NT2/D1 (cell line): Measurements from ENCODE around the gene CCDC117.

Source experiments
- SUZ12 ChIP-seq: IDR thresholded peaks from 2 replicates; pipeline ENCODE4 v1.6.1; 2011; ENCODE audit not compliant: insufficient read length, insufficient read depth; ENCODE audit errors: extremely low read depth
- YY1 ChIP-seq: IDR thresholded peaks from 2 replicates; pipeline ENCODE4 v1.6.1; 2011; ENCODE audit not compliant: insufficient read length, insufficient read depth
- ZNF274 ChIP-seq: IDR thresholded peaks from 2 replicates; pipeline ENCODE4 v1.6.1; 2011; ENCODE audit warnings: mild to moderate bottlenecking, low read depth, low read length

DNA sequence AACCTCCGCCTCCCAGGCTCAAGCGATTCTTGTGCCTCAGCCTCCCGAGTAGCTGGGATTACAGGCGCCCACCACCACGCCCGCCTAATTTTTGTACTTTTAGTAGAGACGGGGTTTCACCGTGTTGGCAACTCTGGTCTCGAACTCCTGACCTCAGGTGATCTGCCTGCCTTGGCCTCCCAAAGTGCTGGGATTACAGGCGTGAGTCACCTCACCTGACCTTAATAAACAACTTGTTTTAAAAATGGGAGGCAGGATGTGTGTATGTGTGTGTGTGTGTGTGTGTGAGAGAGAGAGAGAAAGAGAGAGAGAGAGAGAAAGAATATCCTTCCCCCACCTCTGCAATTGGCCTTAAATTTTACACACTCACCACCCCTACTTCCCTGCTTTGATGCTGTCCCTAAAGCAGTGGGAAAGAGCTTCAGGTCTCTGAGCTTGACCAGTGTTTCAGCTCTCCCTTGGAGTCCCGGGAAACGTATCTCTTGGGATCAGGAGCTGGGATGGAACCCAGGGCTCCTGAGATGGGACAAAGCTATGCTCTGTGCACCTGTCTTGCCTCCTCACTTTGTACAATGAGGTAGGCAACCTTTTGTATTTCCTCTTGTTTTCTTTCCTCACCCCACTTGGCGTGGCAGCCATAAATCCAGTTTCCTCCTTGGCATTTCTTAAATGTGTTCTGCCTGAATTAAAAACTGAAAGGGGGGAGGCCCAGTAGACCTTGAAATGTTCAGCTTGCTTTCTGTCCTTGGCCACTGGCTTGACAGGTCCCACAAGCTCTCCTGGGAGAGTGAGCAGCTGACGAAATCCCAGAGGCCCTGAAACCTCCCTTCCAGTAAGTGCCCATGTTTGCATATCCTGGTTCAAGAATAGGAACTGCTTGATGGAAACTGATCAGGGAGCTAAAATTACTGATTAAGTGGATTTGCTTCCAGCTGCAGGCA, 45.7 kb downstream of the CCDC117 start:
- TF ChIP-seq YY1 = no peak
- TF ChIP-seq ZNF274 = no peak
- no peak for TF ChIP-seq SUZ12
